ENCODE measurements around the gene KIF26B. TPM values are rescaled to one million over a fixed set of nuclear protein-coding genes. Genes with fewer than 3 reads are reported as not detected.

The KIF26B gene
- total and polyA plus RNA-seq, 10 of the 15 experiments (the other 5 are each of a cell fraction or from before 2014, with no cell fraction given), result 0.35 to 11.6 (median 2.2) TPM

DNA sequence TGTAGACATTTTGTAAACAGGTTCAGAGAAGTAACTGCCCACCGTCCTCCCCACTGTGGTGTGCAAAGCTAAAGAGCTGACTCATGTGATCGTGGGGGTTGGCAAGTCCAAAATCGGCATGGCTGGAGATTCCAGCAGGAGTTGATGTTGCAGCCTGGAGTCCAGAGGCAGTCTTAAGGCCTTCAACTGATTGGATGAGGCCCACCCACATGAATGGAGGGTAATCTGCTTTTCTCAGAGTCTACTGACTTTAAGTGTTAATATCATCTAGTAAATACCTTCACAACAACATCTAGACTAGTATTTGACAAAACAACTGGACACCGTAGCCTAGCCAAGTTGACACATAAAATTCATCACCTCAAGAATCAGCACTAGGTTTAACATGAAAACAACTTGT is 281.6 kb downstream of the KIF26B start:
- RAD21 ChIA-PET (ENCODE audit: unreplicated experiment), result no interaction called here
- no peak for ATAC-seq
- no peaks in the 10 kb centered on the region for H4K20me1 ChIP-seq (ENCODE audit: control insufficient read depth, insufficient read depth)
- no peak for FAIRE-seq
- intact Hi-C loops (cut with micrococcal nuclease; ENCODE audit: unreplicated experiment), result no loop called here
- H3K9me3 ChIP-seq (replicated peaks; ENCODE audit: control insufficient read depth, insufficient read depth, low read length), result no peaks in the 10 kb centered on the region
- H3K4me2 ChIP-seq (ENCODE audit: control insufficient read depth, insufficient read depth), result no peak overlapping the region
- H3K4me1 ChIP-seq (ENCODE audit: control insufficient read depth, insufficient read depth, low read length), result no peaks in the 10 kb centered on the region
- DNase-seq (ENCODE audit: low read depth, low spot score), result no peak
- H3K36me3 ChIP-seq (ENCODE audit: control insufficient read depth in 2 of 2, insufficient read depth in 2 of 2, low read length in 1 of 2), result no peaks in the 10 kb centered on the region
- H3K9ac ChIP-seq (ENCODE audit: control insufficient read depth, insufficient read depth, low read length), result no peak overlapping the region
- CTCF ChIA-PET, result no interaction called here
- WGBS (ENCODE audit: insufficient coverage, insufficient replicate concordance, low lambda C conversion rate, missing lambda C conversion rate), result 14% methylated on average over 4 of the region's 4 CpGs
- H3K27me3 ChIP-seq (replicated peaks in 1 of 2; ENCODE audit: control insufficient read depth in 2 of 2, insufficient read depth in 2 of 2, low read length in 1 of 2), result no peaks in the 10 kb centered on the region; a peak in 1 of 4 replicates
- H3K79me2 ChIP-seq (ENCODE audit: control insufficient read depth, insufficient read depth, low read length), result no peaks in the 10 kb centered on the region
- TF ChIP-seq SPI1 (IDR thresholded peaks at IDR 0.05; ENCODE audit: borderline replicate concordance, insufficient read depth, low read depth, low read length) (no peak), KLF5 (IDR thresholded peaks at IDR 0.05; ENCODE audit: partially characterized antibody) (no peak), SIX5 (IDR thresholded peaks at IDR 0.05; ENCODE audit: low read depth, low read length, severe bottlenecking) (no peak), DPF2 (IDR thresholded peaks at IDR 0.05) (no peak), SMAD1 (IDR thresholded peaks at IDR 0.05; ENCODE audit: low read depth, partially characterized antibody) (no peak), STAT1 (conservative IDR thresholded peaks at IDR 0.05) (no peak)
- TF ChIP-seq, protein P1, sequence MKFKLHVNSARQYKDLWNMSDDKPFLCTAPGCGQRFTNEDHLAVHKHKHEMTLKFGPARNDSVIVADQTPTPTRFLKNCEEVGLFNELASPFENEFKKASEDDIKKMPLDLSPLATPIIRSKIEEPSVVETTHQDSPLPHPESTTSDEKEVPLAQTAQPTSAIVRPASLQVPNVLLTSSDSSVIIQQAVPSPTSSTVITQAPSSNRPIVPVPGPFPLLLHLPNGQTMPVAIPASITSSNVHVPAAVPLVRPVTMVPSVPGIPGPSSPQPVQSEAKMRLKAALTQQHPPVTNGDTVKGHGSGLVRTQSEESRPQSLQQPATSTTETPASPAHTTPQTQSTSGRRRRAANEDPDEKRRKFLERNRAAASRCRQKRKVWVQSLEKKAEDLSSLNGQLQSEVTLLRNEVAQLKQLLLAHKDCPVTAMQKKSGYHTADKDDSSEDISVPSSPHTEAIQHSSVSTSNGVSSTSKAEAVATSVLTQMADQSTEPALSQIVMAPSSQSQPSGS (IDR thresholded peaks at IDR 0.05; ENCODE audit: low read length), result no peak
- in situ Hi-C loops (cut with MboI), result no loop called here
- H3K4me3 ChIP-seq, result no peak overlapping the region
- BruUV-seq (replicated peaks), result no TSS peak
- H2AFZ ChIP-seq (ENCODE audit: control insufficient read depth, low read depth, low read length), result no peak overlapping the region
- H3K27ac ChIP-seq (ENCODE audit: control insufficient read depth, insufficient read depth), result no peak overlapping the region
- SMC1A ChIA-PET (ENCODE audit: uncharacterized antibody, unreplicated experiment), result interaction anchor here (1.2 kb wide), 1 partner anchor 8 kb away, joined by 3 read pairs; no protein-coding TSS in a partner anchor
- POLR2A ChIA-PET, result no interaction called here
